MM.1S (cell line): ENCODE results near the gene DEPDC1.

Source experiments
- DNase-seq: peaks from one replicate; pipeline ENCODE4 v3.0.0-alpha.2; 2015
- H2AFZ ChIP-seq: fragments of 300-600 bp; sonication (generic); 2 replicates; pipeline ENCODE4 v1.6.0; 2016; ENCODE audit warnings: antibody characterized with exemption, low read length
- H3F3A ChIP-seq: fragments of 300-600 bp; sonication (generic); 2 replicates; pipeline ENCODE4 v1.6.1; 2016; ENCODE audit warnings: mild to moderate bottlenecking, antibody characterized with exemption, low read length, moderate library complexity, mixed read lengths; ENCODE audit not compliant: insufficient read depth
- H3K27ac ChIP-seq: fragments of 300-600 bp; sonication (generic); 2 replicates; pipeline ENCODE4 v1.5.1; 2016; ENCODE audit warnings: mild to moderate bottlenecking, low read length
- H3K27me3 ChIP-seq: fragments of 300-600 bp; sonication (generic); replicated peaks from 2 replicates; pipeline ENCODE4 v1.6.0; 2016; ENCODE audit warnings: low read length; ENCODE audit not compliant: insufficient read depth
- H3K36me3 ChIP-seq: fragments of 300-600 bp; sonication (generic); replicated peaks from 2 replicates; pipeline ENCODE4 v1.6.1; 2016; ENCODE audit warnings: mild to moderate bottlenecking, low read length, mixed read lengths; ENCODE audit not compliant: insufficient read depth
- H3K4me1 ChIP-seq: fragments of 300-600 bp; sonication (generic); 2 replicates; pipeline ENCODE4 v1.6.1; 2016; ENCODE audit warnings: low read length, mixed read lengths
- H3K4me2 ChIP-seq: fragments of 300-600 bp; sonication (generic); 2 replicates; pipeline ENCODE4 v1.6.0; 2016; ENCODE audit warnings: low read depth, low read length
- H3K4me3 ChIP-seq: fragments of 300-600 bp; sonication (generic); 2 replicates; pipeline ENCODE4 v1.5.1; 2016; ENCODE audit warnings: low read length, mixed read lengths
- H3K79me2 ChIP-seq: fragments of 300-600 bp; sonication (generic); 2 replicates; pipeline ENCODE4 v1.6.1; 2016; ENCODE audit warnings: mixed run types, low read length, mixed read lengths
- H3K9ac ChIP-seq: fragments of 300-600 bp; sonication (generic); 2 replicates; pipeline ENCODE4 v1.6.1; 2016; ENCODE audit warnings: low read length, mixed read lengths
- H3K9me2 ChIP-seq: fragments of 300-600 bp; sonication (generic); replicated peaks from 2 replicates; pipeline ENCODE4 v1.6.1; 2016; ENCODE audit warnings: mild to moderate bottlenecking, low read length, mixed read lengths; ENCODE audit not compliant: insufficient read depth
- H3K9me3 ChIP-seq: fragments of 300-600 bp; sonication (generic); replicated peaks from 2 replicates; pipeline ENCODE4 v1.6.1; 2016; ENCODE audit warnings: mild to moderate bottlenecking, low read length, mixed read lengths; ENCODE audit not compliant: insufficient read depth
- H4K20me1 ChIP-seq: fragments of 300-600 bp; sonication (generic); 2 replicates; pipeline ENCODE4 v1.6.1; 2016; ENCODE audit warnings: mild to moderate bottlenecking, low read length, moderate library complexity, mixed read lengths; ENCODE audit not compliant: insufficient read depth
- EZH2 ChIP-seq: fragments of 300-600 bp; sonication (generic); optimal IDR thresholded peaks from 2 replicates; pipeline ENCODE3; 2017; ENCODE audit warnings: low read depth, mild to moderate bottlenecking, antibody characterized with exemption, low read length, mixed read lengths
- EZH2phosphoT487 ChIP-seq: fragments of 300-600 bp; sonication (generic); IDR thresholded peaks from 2 replicates; pipeline ENCODE4 v1.6.1; 2018; ENCODE audit warnings: antibody characterized with exemption, low read length
- TF ChIP-seq, protein P1 (sequence below): fragments of 300-600 bp; sonication (generic); IDR thresholded peaks from 2 replicates; pipeline ENCODE4 v1.5.1; 2016; ENCODE audit warnings: antibody characterized with exemption, low read length, mixed read lengths

DEPDC1 gene

DNA sequence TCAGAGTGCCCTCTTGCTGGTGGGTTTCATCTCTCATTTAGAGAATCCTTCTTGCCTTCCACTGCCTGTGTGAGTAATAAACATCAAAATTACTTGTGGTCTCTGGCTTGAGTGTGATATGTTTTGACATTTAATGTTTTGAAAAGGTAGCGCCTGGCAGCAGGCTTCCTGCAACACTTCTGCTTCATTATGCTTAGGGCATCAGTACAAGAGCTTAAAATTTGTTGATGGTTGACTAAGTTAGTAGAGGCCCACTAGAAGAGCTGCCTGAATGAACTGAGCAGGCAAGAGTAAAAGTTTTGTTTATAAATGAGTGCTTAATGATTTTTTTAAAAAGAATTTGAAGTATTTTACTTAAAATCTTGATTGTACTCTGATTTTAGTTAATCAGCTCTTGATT is 40.7 kb downstream of the DEPDC1 start:
- Histone ChIP-seq H3F3A (no peaks in the 10 kb centered on the region), H3K4me2 (no peak overlapping the region), H3K9me3 (no peaks in the 10 kb centered on the region), H4K20me1 (no peaks in the 10 kb centered on the region), H3K4me1 (no peaks in the 10 kb centered on the region), H3K27me3 (no peaks in the 10 kb centered on the region), H3K4me3 (no peak overlapping the region), H2AFZ (no peak overlapping the region), H3K9me2 (no peaks in the 10 kb centered on the region), H3K9ac (no peak overlapping the region), H3K36me3 (no peaks in the 10 kb centered on the region), H3K27ac (no peak overlapping the region), H3K79me2 (no peaks in the 10 kb centered on the region)
- no peak for DNase-seq
- TF ChIP-seq EZH2 (no peak), EZH2phosphoT487 (no peak)
- TF ChIP-seq, protein P1, sequence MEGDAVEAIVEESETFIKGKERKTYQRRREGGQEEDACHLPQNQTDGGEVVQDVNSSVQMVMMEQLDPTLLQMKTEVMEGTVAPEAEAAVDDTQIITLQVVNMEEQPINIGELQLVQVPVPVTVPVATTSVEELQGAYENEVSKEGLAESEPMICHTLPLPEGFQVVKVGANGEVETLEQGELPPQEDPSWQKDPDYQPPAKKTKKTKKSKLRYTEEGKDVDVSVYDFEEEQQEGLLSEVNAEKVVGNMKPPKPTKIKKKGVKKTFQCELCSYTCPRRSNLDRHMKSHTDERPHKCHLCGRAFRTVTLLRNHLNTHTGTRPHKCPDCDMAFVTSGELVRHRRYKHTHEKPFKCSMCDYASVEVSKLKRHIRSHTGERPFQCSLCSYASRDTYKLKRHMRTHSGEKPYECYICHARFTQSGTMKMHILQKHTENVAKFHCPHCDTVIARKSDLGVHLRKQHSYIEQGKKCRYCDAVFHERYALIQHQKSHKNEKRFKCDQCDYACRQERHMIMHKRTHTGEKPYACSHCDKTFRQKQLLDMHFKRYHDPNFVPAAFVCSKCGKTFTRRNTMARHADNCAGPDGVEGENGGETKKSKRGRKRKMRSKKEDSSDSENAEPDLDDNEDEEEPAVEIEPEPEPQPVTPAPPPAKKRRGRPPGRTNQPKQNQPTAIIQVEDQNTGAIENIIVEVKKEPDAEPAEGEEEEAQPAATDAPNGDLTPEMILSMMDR, result no peak

DNA sequence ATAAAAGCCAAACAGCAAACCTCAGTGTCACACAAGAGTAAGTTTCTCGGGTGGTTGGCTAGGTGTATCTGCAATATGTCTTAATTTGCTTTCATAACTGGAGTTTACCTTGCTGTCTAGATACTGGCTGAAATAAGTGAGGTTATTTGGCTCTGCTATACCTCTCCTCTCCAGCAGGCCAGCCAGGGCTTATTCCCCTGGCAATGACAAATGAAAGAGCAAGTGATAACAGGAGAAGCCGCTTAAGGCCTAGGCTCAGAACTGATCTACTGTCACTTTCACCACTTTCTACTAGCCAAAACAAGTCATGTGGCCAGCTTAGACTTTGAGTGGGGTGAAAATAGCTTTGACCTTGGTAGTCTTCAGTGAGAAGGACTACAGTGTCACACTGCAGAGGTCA is 42.3 kb downstream of the DEPDC1 start:
- H3F3A ChIP-seq, result no peaks in the 10 kb centered on the region
- no peaks in the 10 kb centered on the region for H3K27me3 ChIP-seq
- no peaks in the 10 kb centered on the region for H3K9me3 ChIP-seq
- no peaks in the 10 kb centered on the region for H3K4me1 ChIP-seq
- no peaks in the 10 kb centered on the region for H4K20me1 ChIP-seq
- H3K27ac ChIP-seq, result no peak overlapping the region
- TF ChIP-seq, protein P1, result peak; percentile 3; the same call in 1 of the 2 replicates
- TF ChIP-seq EZH2phosphoT487, result no peak
- no peak for TF ChIP-seq EZH2
- no peak overlapping the region for H3K4me3 ChIP-seq
- no peak overlapping the region for H3K4me2 ChIP-seq
- no peak overlapping the region for H2AFZ ChIP-seq
- no peak overlapping the region for H3K9ac ChIP-seq
- no peaks in the 10 kb centered on the region for H3K36me3 ChIP-seq
- no peak for DNase-seq
- H3K9me2 ChIP-seq, result no peaks in the 10 kb centered on the region
- H3K79me2 ChIP-seq, result no peaks in the 10 kb centered on the region

DNA sequence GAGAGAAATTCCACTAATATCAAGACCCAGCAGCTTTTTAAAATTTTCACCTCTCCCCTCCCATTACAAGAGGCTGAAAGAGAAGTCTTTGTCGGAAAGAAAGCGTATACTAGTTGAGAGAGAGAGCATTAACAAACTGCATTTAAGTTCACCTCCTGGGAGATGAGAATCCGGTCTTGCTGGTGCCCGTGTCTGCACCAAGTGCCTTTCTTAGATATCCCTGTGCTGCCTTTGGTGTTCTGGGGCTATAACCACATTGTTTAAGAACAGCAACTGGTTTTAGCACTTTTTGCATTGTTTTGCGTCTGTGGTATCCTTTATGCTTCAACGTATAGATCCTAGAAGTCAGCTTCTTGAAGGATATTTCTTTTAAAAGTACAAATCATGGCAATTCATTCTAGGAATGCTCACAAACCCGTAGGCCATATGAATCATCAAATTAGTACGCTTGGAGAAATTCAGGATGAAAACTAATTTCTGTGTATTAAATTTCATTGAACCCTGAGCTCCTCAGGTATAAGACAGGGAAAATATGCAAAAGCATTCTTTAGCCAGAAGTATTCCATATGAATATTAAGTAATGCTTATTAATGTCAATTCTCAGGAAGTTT is 43.7 kb downstream of the DEPDC1 start:
- Histone ChIP-seq H3K9me2 (no peaks in the 10 kb centered on the region), H2AFZ (no peak overlapping the region), H3K4me3 (no peak overlapping the region), H3K27ac (no peak overlapping the region), H3K9me3 (no peaks in the 10 kb centered on the region), H3K4me2 (no peak overlapping the region), H4K20me1 (no peaks in the 10 kb centered on the region), H3K79me2 (no peaks in the 10 kb centered on the region), H3K27me3 (no peaks in the 10 kb centered on the region), H3K36me3 (no peaks in the 10 kb centered on the region), H3K4me1 (no peaks in the 10 kb centered on the region), H3K9ac (no peak overlapping the region), H3F3A (no peaks in the 10 kb centered on the region)
- DNase-seq, result no peak
- TF ChIP-seq, protein P1, result no peak
- TF ChIP-seq EZH2 (no peak), EZH2phosphoT487 (no peak)
